GM19240 (cell line): Measurements from ENCODE around the gene DDTL.
"Not testable (repeated sequence)": the region's sequence is repeated elsewhere in the genome, so short reads cannot be mapped to it uniquely, and the experiment has no call there.

Source experiments
- DNase-seq: peaks from one replicate; pipeline ENCODE4 v3.0.0; 2011; ENCODE audit warnings: low spot score; ENCODE audit not compliant: insufficient read length

The DDTL gene

GRCh38 chr22:23966568-23966967, at the start of gene DDTL:
DDTL (plus strand) TSS chr22:23966888; CDS start chr22:23966915, 27 bp downstream.
- DNase-seq = not testable (repeated sequence)

- not testable (repeated sequence) for DNase-seq
Observed at GRCh38 chr22:23920267-23920611, 46.4 kb upstream of the DDTL start.

GRCh38 chr22:23921586-23922201, 45.0 kb upstream of the DDTL start:
- not testable (repeated sequence) for DNase-seq

GRCh38 chr22:23922921-23923320, 43.8 kb upstream of the DDTL start:
- no peak for DNase-seq

GRCh38 chr22:23925020-23925606, 41.6 kb upstream of the DDTL start:
- DNase-seq = no peak

- DNase-seq = no peak
Observed at GRCh38 chr22:23926561-23926960, 40.1 kb upstream of the DDTL start.

- DNase-seq = no peak
Observed at GRCh38 chr22:23938328-23939016, 28.2 kb upstream of the DDTL start.

- DNase-seq = no peak
Observed at GRCh38 chr22:23939017-23939357, 27.7 kb upstream of the DDTL start.

GRCh38 chr22:23940166-23940565, 26.5 kb upstream of the DDTL start:
- not testable (repeated sequence) for DNase-seq

GRCh38 chr22:23947391-23947790, 19.3 kb upstream of the DDTL start:
- not testable (repeated sequence) for DNase-seq

GRCh38 chr22:23949764-23950163, 16.9 kb upstream of the DDTL start:
- not testable (repeated sequence) for DNase-seq

GRCh38 chr22:23951383-23951782, 15.3 kb upstream of the DDTL start:
- not testable (repeated sequence) for DNase-seq

- not testable (repeated sequence) for DNase-seq
Observed at GRCh38 chr22:23952794-23953405, 13.8 kb upstream of the DDTL start.

GRCh38 chr22:23953485-23953884, 13.2 kb upstream of the DDTL start:
- DNase-seq = not testable (repeated sequence)

- not testable (repeated sequence) for DNase-seq
Observed at GRCh38 chr22:23954193-23954990, 12.3 kb upstream of the DDTL start.

- not testable (repeated sequence) for DNase-seq
Observed at GRCh38 chr22:23954991-23955305, 11.7 kb upstream of the DDTL start.

GRCh38 chr22:23955886-23956285, 10.8 kb upstream of the DDTL start:
- DNase-seq = not testable (repeated sequence)

- DNase-seq = not testable (repeated sequence)
Observed at GRCh38 chr22:23956301-23956900, 10.3 kb upstream of the DDTL start.

GRCh38 chr22:23961084-23961771, 5.5 kb upstream of the DDTL start, which contains the start of gene GSTT2B:
GSTT2B (minus strand) TSS chr22:23961195; CDS start chr22:23961131, 64 bp downstream.
- not testable (repeated sequence) for DNase-seq

GRCh38 chr22:23966094-23966493, 594 bp upstream of the DDTL start:
- not testable (repeated sequence) for DNase-seq
